ENCODE results near the gene TMEM258. TPM values are rescaled to one million over a fixed set of nuclear protein-coding genes. Genes with fewer than 3 reads are reported as not detected.

The TMEM258 gene
- total and polyA plus RNA-seq, 9 of the 15 experiments (the other 6 are each of a cell fraction or from before 2014, with no cell fraction given): 97.2 to 856 (median 231) TPM

DNA sequence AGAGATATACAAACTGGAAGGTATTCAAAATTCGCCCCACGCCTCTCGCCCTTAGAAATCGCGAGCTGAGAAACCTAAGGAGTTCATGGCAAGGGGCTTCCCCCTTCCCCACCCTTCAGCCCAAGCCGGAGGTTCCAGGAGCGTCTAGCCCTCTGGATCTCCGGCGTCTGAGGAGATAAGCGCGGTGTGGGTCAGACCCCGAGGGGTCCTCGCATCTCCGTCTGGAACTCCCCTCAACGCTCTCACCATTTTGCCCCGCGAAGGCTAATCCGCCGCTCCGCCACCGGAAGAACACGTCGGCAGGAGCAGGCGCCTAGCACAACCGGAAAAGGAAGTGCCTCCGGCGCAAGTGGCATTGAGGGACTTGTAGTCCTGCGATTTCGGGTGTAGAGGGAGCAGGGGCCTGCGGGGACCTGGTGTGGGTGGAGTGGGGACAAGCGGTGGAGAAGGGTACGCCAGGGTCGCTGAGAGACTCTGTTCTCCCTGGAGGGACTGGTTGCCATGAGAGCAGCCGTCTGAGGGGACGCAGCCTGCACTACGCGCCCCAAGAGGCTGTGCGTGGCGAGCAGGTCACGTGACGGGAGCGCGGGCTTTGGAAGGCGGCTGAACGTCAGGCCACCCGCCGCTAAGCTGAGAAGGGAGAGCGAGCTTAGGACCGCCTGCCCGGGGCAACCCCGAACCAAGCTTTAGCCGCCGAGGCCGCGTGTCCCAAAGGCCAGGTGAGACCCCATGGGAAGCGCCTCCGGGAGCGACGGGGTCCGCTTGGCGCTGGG lies at the start of gene TMEM258, which contains the start of gene FEN1 (continued):
- TF ChIP-seq, protein P1, sequence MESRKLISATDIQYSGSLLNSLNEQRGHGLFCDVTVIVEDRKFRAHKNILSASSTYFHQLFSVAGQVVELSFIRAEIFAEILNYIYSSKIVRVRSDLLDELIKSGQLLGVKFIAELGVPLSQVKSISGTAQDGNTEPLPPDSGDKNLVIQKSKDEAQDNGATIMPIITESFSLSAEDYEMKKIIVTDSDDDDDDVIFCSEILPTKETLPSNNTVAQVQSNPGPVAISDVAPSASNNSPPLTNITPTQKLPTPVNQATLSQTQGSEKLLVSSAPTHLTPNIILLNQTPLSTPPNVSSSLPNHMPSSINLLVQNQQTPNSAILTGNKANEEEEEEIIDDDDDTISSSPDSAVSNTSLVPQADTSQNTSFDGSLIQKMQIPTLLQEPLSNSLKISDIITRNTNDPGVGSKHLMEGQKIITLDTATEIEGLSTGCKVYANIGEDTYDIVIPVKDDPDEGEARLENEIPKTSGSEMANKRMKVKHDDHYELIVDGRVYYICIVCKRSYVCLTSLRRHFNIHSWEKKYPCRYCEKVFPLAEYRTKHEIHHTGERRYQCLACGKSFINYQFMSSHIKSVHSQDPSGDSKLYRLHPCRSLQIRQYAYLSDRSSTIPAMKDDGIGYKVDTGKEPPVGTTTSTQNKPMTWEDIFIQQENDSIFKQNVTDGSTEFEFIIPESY (CRISPR knock-in tag; IDR thresholded peaks at IDR 0.05): peak; percentile 61
- TF ChIP-seq SLC30A9 (CRISPR knock-in tag; IDR thresholded peaks at IDR 0.05) (no peak), ELF4 (CRISPR knock-in tag; IDR thresholded peaks at IDR 0.05) (peak; percentile 87), ZNF778 (CRISPR knock-in tag; IDR thresholded peaks at IDR 0.05) (no peak), NRF1 (conservative IDR thresholded peaks at IDR 0.05 in 1 of 2, IDR thresholded peaks at IDR 0.05 in 1 of 2) (peak; percentile 85 to 88), HDAC3 (IDR thresholded peaks at IDR 0.05; ENCODE audit: borderline replicate concordance, partially characterized antibody) (no peak), ZNF197 (CRISPR knock-in tag; IDR thresholded peaks at IDR 0.05; ENCODE audit: low read depth) (no peak), ESRRB (CRISPR knock-in tag; IDR thresholded peaks at IDR 0.05; ENCODE audit: borderline replicate concordance) (no peak), SOX6 (IDR thresholded peaks at IDR 0.05) (no peak), ZNF79 (CRISPR knock-in tag; IDR thresholded peaks at IDR 0.05; ENCODE audit: low read depth) (0 out of 2 replicates have a peak, but pooled peaks have one; percentile 57), CBX2 (IDR thresholded peaks at IDR 0.05; ENCODE audit: insufficient read depth, low read length, poor library complexity, severe bottlenecking) (no peak), ZBED1 (IDR thresholded peaks at IDR 0.05) (0 out of 2 replicates have a peak, but pooled peaks have one; percentile 25), SRF (CRISPR knock-in tag; IDR thresholded peaks at IDR 0.05) (peak in 1 of 2 experiments; percentile 14; a peak in 1 of 4 replicates), CC2D1A (IDR thresholded peaks at IDR 0.05) (no peak), ZNF830 (CRISPR knock-in tag; IDR thresholded peaks at IDR 0.05) (no peak), CBX3 (IDR thresholded peaks at IDR 0.05; ENCODE audit: borderline replicate concordance in 1 of 2, low read length in 2 of 2) (no peak), ZNF408 (CRISPR knock-in tag; IDR thresholded peaks at IDR 0.05; ENCODE audit: low read depth) (no peak)
- TF ChIP-seq, protein P2, sequence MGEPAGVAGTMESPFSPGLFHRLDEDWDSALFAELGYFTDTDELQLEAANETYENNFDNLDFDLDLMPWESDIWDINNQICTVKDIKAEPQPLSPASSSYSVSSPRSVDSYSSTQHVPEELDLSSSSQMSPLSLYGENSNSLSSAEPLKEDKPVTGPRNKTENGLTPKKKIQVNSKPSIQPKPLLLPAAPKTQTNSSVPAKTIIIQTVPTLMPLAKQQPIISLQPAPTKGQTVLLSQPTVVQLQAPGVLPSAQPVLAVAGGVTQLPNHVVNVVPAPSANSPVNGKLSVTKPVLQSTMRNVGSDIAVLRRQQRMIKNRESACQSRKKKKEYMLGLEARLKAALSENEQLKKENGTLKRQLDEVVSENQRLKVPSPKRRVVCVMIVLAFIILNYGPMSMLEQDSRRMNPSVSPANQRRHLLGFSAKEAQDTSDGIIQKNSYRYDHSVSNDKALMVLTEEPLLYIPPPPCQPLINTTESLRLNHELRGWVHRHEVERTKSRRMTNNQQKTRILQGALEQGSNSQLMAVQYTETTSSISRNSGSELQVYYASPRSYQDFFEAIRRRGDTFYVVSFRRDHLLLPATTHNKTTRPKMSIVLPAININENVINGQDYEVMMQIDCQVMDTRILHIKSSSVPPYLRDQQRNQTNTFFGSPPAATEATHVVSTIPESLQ (CRISPR knock-in tag; IDR thresholded peaks at IDR 0.05): peak; percentile 59; the same call in 1 of the 2 replicates

Data from K562 (cell line).